Right lobe of liver (tissue), 4 donors: ENCODE measurements around the gene TIAM2.

ENCODE experiments used
- POLR2A ChIP-seq: fragments of 450-650 bp; IDR thresholded peaks from one replicate; pipeline ENCODE4 v1.6.1; 2017; ENCODE audit warnings: antibody characterized with exemption, mild to moderate bottlenecking
- TF ChIP-seq, protein P1 (sequence below), 4 donors: fragments of 200-600 bp in 3 of 4; fragments of 450-650 bp in 1 of 4; IDR thresholded peaks; one replicate each; pipeline versions ENCODE4 v1.5.1 to v1.8.0; 2016 to 2022; ENCODE audit warnings: antibody characterized with exemption in 4 of 4, mild to moderate bottlenecking in 2 of 4
- donor health status: DM: no; HTN: no; CAD: no.
- donor health status: DM: no; HTN: no; CAD: no.
- donor health status: DM: no; HTN: yes; CAD: no.

- TF ChIP-seq, protein P1, sequence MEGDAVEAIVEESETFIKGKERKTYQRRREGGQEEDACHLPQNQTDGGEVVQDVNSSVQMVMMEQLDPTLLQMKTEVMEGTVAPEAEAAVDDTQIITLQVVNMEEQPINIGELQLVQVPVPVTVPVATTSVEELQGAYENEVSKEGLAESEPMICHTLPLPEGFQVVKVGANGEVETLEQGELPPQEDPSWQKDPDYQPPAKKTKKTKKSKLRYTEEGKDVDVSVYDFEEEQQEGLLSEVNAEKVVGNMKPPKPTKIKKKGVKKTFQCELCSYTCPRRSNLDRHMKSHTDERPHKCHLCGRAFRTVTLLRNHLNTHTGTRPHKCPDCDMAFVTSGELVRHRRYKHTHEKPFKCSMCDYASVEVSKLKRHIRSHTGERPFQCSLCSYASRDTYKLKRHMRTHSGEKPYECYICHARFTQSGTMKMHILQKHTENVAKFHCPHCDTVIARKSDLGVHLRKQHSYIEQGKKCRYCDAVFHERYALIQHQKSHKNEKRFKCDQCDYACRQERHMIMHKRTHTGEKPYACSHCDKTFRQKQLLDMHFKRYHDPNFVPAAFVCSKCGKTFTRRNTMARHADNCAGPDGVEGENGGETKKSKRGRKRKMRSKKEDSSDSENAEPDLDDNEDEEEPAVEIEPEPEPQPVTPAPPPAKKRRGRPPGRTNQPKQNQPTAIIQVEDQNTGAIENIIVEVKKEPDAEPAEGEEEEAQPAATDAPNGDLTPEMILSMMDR (IDR thresholded peaks at IDR 0.05) = no peak
- no peak for TF ChIP-seq POLR2A
Measured at GRCh38 chr6:155274106-155274505, 279.0 kb downstream of the TIAM2 start.
